Ovary (tissue), 3 donors: ENCODE results near the gene YPEL4.

ENCODE experiments used
- POLR2A ChIP-seq: fragments of 450-650 bp; IDR thresholded peaks from one replicate; pipeline ENCODE4 v1.6.1; 2017; ENCODE audit warnings: antibody characterized with exemption, mild to moderate bottlenecking, moderate library complexity
- TF ChIP-seq, protein P1 (sequence below), 3 donors: fragments of 450-650 bp in 2 of 3; fragments of 200-600 bp in 1 of 3; IDR thresholded peaks; one replicate each; pipeline versions ENCODE4 v1.5.1 to v1.8.0; 2016 to 2022; ENCODE audit warnings: antibody characterized with exemption in 3 of 3, mild to moderate bottlenecking in 1 of 3
- donor health status: DM: no; HTN: no; CAD: no.

DNA sequence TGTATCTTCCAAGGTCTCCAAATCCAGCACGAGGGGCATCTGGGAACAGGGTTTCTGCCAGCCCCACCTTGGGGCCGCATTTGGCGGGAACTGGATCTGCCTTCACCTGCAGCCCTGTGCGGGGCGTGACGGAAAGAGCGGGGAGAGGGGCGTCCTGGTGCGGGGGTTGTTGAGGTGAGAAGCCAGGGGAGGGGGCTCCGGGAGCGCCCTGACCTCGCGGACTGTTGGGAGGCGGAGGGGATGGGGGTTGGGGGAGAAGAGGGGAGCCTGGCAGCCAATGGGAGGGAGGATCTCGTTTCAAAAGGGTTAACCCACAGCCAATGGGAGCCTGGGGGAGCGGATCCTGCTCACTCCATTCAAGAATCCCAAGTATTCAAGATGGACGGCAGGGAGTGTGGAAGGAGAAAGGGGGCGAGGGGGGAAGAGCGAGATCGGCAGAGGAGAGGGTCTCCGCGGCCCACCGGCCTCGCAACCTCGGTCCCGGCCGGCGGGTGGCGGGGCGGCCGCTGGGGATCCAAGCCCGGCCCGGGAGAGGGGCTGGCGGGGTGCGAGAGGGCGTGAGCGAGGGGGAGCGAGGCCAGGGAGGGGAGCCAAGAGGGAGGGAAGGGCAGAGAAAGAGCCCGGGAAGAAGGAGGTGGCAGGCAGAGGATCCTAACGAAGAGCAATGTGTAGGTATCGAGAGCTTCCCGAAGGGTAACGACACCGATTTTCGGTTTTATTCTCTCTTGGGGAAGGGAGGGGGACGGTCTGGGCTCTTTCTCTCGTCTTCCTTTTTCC lies 11.5 kb downstream of the YPEL4 start:
- TF ChIP-seq POLR2A: peak; percentile 51
- TF ChIP-seq, protein P1, sequence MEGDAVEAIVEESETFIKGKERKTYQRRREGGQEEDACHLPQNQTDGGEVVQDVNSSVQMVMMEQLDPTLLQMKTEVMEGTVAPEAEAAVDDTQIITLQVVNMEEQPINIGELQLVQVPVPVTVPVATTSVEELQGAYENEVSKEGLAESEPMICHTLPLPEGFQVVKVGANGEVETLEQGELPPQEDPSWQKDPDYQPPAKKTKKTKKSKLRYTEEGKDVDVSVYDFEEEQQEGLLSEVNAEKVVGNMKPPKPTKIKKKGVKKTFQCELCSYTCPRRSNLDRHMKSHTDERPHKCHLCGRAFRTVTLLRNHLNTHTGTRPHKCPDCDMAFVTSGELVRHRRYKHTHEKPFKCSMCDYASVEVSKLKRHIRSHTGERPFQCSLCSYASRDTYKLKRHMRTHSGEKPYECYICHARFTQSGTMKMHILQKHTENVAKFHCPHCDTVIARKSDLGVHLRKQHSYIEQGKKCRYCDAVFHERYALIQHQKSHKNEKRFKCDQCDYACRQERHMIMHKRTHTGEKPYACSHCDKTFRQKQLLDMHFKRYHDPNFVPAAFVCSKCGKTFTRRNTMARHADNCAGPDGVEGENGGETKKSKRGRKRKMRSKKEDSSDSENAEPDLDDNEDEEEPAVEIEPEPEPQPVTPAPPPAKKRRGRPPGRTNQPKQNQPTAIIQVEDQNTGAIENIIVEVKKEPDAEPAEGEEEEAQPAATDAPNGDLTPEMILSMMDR (IDR thresholded peaks at IDR 0.05): no peak
